HL-60/S4 (cell line): ENCODE measurements around the gene ADGRD2.

ENCODE experiments used
- in situ Hi-C: fragments of 300-500 bp; cut with MboI; formaldehyde crosslinking; loops from 2 replicates; pipeline ENCODE4 v1.14.3; 2022; ENCODE audit warnings: low sequenced_read_pairs

ADGRD2 gene

GRCh38 chr9:124477648-124478285, 27.5 kb downstream of the ADGRD2 start:
- in situ Hi-C loops = no loop called here

- in situ Hi-C loops = no loop called here
These were observed 28.1 kb downstream of the ADGRD2 start for GRCh38 chr9:124478354-124478753.

GRCh38 chr9:124479371-124479770, 29.1 kb downstream of the ADGRD2 start:
- in situ Hi-C loops = no loop called here

- in situ Hi-C loops = no loop called here
These were observed 29.8 kb downstream of the ADGRD2 start for GRCh38 chr9:124479947-124480620.

GRCh38 chr9:124480621-124480981, 30.4 kb downstream of the ADGRD2 start:
- in situ Hi-C loops = no loop called here

GRCh38 chr9:124481115-124481514, 30.9 kb downstream of the ADGRD2 start:
- in situ Hi-C loops = no loop called here

- in situ Hi-C loops = no loop called here
These were observed 32.3 kb downstream of the ADGRD2 start for GRCh38 chr9:124482431-124483031.

- in situ Hi-C loops = no loop called here
These were observed 33.2 kb downstream of the ADGRD2 start for GRCh38 chr9:124483481-124483880.

- in situ Hi-C loops = no loop called here
These were observed 35.0 kb downstream of the ADGRD2 start for GRCh38 chr9:124485201-124485600.

GRCh38 chr9:124485936-124486335, 35.7 kb downstream of the ADGRD2 start:
- in situ Hi-C loops = no loop called here

- in situ Hi-C loops = no loop called here
These were observed 36.6 kb downstream of the ADGRD2 start for GRCh38 chr9:124486778-124487259.

GRCh38 chr9:124487260-124488182, 37.3 kb downstream of the ADGRD2 start:
- in situ Hi-C loops = no loop called here

- in situ Hi-C loops = no loop called here
These were observed 38.5 kb downstream of the ADGRD2 start for GRCh38 chr9:124488641-124489210.

GRCh38 chr9:124489222-124489621, 39.0 kb downstream of the ADGRD2 start:
- in situ Hi-C loops = no loop called here

- in situ Hi-C loops = no loop called here
These were observed 39.8 kb downstream of the ADGRD2 start for GRCh38 chr9:124490004-124490403.

GRCh38 chr9:124491049-124491975, 41.1 kb downstream of the ADGRD2 start:
- in situ Hi-C loops = no loop called here

GRCh38 chr9:124492818-124493217, 42.6 kb downstream of the ADGRD2 start:
- in situ Hi-C loops = no loop called here

GRCh38 chr9:124493218-124493617, 43.0 kb downstream of the ADGRD2 start:
- in situ Hi-C loops = no loop called here

GRCh38 chr9:124493794-124494479, 43.7 kb downstream of the ADGRD2 start:
- in situ Hi-C loops = no loop called here
